IPS-11a (cell line): ENCODE data around the gene ACCSL.

ENCODE experiments used
- H3K4me3 ChIP-seq: one replicate; pipeline ENCODE4 v1.5.1; 2013; ENCODE audit warnings: low read depth, low read length, control low read depth

The ACCSL gene

DNA sequence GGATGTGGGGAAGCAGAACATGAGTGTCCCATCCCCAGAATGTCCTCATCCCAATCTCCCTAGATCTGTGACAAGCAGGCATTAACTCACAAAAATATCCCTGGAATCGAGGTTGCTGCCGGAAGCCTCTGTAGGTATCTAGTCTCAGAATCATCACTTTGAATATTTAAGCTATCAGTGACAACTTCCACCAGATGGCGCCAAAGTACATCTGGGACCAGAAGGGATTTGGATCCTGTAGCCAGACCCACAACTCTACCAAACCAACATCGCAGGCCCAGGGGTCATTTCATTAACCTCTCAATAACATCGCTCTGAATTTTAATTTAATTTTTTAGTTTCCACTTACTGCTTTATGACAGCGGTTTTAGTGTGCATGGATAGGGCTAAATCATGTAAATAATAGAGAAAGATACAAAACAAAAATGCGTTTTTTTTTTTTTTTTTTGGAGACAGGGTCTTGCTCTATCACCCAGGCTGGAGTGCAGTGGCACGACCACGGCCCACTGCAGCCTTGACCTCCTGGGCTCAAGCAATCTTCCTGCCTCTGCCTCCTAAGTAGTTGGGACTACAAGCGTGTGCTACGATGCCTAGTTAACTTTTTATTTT is 46.6 kb downstream of the ACCSL start:
- no peak overlapping the region for H3K4me3 ChIP-seq

DNA sequence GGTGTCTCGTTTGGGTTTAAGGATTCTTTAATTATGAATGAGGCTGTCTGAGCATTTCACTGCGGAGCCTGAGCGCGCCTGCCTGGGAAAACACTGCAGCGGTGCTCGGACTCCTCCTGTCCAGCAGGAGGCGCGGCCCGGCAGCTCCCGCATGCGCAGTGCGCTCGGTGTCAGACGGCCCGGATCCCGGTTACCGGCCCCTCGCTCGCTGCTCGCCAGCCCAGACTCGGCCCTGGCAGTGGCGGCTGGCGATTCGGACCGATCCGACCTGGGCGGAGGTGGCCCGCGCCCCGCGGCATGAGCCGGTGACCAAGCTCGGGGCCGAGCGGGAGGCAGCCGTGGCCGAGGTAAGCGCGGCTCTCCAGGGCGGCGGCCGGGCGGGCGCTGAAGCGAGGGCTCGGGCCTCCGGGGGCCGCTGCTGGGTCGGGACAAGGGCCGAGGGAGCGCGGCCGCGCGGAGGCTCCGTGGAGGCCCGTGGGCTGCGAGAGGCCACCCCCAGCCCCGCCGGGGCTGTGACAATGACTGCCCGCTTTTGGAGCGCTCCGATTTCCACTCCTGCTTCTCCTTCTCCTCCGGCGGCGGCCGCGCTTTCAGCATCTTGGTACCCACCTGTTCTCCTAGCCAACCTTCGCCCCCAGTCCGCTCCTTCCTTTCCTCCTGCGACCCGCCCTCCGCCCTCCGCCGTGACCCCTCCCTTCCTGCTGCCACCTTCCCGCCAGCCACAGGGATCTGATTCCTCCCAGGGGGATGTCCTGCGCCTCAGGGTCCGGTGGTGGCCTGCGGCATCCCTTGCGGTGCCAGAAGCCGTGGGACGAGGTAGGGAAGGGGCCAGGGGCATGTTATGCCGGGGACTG is 48.0 kb downstream of the ACCSL start, which contains the start of gene EXT2:
TSS of gene EXT2 (plus strand) at position 173 of the 854 bp plus-strand sequence. CDS start 12,035 bp downstream, outside the sequence.
- H3K4me3 ChIP-seq = peak within 1 kb of the TSS; percentile 65

GRCh38 chr11:44096360-44097185 is 48.8 kb downstream of the ACCSL start:
- H3K4me3 ChIP-seq = peak overlapping the region; percentile 65

DNA sequence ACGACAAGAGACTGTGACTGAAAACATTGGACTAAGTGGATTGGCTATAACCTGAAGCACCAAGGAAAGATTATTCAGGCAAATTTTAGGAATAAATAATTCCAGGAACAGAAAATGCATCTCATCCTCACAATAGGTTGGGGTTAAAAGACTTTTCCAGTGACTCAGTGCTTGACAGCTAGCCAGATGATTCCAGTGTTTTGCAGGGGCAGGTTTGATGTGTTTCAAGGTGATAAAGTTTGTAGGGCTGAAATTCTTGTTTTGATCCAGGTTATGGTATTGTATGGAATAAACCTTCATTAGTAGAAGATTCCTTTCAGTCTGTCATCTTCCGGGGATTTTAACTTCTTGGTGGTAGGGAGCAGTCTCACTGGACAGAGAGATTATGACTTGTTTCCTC is 50.0 kb downstream of the ACCSL start:
- H3K4me3 ChIP-seq = no peak overlapping the region

GRCh38 chr11:44101098-44101497 is 53.3 kb downstream of the ACCSL start:
- H3K4me3 ChIP-seq = no peak overlapping the region

DNA sequence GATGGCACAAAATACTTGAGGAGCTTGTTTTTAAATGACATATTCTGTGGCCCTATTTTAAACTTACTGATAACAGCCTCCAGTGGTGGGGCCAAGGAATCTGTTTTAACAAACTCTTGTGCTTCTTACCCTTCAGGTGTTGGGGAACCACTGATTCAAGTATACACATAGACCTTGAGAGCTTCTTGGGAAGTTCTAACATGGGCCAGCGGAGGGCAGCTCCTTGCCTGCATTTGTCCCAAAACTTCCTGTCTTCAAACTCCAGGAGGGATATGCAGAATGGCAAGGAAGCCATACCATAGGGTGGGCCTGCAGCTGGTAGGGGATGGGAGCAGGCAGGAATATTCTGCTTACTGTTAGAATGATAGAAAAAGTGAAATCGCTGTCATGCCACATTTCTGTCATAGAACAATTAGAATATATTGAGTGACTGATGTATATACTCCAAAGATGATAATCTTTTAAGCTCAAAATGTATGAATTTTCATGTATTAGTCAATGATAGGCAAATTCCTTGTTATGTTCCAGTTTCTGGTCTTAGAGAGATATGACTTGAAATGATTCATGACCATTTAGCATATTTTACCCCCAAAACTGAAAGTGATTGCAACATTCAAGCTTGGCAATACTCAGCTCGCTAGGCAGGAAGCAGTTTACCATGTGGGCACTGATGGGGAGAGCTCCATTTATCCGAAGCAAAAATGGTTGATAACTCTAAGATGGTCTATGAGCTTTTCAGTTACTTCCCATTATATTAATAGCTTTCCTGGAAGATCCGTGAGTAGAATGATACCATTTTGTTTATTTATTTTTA is 56.9 kb downstream of the ACCSL start:
- no peak overlapping the region for H3K4me3 ChIP-seq

- no peak overlapping the region for H3K4me3 ChIP-seq
These were observed 60.5 kb downstream of the ACCSL start for GRCh38 chr11:44108260-44108659.
